HT-29 (cell line): Measurements from ENCODE around the gene SNX25. TPM values are rescaled to one million over a fixed set of nuclear protein-coding genes. Genes with fewer than 3 reads are reported as not detected.
"Not testable (repeated sequence)": the region's sequence is repeated elsewhere in the genome, so short reads cannot be mapped to it uniquely, and the experiment has no call there.

Experiments
- DNase-seq: peaks from one replicate; pipeline ENCODE4 v3.0.0-alpha.2; 2015; ENCODE audit warnings: low spot score
- total RNA-seq: library from RNA; depleted of rRNA; stranded (reverse); fragments of >200 nt; shearing (Covaris generic); gene quantifications from 2 replicates; pipeline ENCODE4 v1.2.3, GENCODE V29; 2014

SNX25 gene
- total RNA-seq, 1 experiment from 2014 or later: 3.3 TPM

DNA sequence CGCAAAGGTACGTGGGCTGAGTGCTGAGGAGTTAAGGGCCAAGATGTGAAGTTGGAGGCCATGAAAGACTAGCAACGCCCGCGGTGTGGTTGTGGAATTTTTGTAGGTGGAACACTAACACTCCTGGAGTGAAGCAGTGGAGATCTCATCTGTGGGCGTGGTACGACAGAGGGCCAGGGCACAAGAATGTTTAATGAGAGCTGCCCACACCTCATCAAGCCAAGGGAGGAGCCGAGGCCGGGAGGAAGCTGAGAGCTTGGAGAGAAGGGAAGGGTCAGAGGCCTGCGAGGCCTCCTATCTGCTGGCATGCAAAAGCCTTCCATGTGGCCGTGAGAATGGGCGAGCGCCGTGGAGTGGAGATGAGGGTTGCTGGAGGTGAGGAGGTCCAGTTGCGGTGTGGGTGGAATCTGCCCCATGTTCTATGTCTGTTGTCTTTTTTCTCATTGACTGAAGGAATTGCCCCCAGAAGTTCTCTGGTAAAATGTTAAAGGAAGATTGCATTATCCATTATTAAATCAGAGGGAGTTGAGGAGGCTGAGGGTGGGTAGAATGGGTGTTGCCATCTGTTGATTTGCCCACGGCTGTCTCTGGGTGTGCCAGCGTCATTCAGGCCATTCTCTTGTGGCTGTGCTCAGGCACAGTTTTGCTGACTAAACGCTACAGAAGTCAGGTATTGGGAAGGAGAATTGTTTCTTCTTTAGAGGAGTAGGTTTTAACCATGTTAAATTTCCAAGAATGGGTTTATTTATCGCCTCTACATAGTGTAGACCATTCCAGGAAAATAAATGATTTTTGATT, 19.8 kb downstream of the SNX25 start:
- peak; percentile 10 for DNase-seq

GRCh38 chr4:185232370-185232769, 23.0 kb downstream of the SNX25 start:
- no peak for DNase-seq

GRCh38 chr4:185235119-185235842, 25.9 kb downstream of the SNX25 start:
- DNase-seq: no peak

GRCh38 chr4:185235843-185236503, 26.6 kb downstream of the SNX25 start:
- peak; percentile 56 for DNase-seq

DNA sequence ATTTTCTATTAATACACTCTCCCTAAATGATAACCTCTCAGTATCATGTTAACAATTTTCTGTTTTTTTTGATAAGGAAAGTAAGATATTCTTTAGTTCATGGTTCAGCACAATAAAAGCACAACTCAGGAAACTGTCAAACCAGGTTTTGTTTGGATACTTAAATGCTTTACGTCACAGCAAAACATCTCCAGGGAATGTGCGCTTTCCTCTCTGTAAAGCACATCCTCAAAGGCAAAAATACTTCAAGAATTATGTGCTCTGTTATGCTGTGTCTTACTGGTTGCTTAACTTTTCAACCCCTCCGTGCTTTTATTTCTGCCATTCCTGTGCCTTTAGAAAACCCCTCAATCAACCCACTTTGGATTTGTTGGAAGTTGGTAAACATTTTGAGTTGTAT, 27.8 kb downstream of the SNX25 start:
- DNase-seq: no peak

GRCh38 chr4:185238215-185238681, 28.9 kb downstream of the SNX25 start:
- DNase-seq: no peak

- no peak for DNase-seq
Measured at GRCh38 chr4:185238750-185239149, 29.4 kb downstream of the SNX25 start.

- DNase-seq: not testable (repeated sequence)
Measured at GRCh38 chr4:185240486-185240885, 31.1 kb downstream of the SNX25 start.

DNA sequence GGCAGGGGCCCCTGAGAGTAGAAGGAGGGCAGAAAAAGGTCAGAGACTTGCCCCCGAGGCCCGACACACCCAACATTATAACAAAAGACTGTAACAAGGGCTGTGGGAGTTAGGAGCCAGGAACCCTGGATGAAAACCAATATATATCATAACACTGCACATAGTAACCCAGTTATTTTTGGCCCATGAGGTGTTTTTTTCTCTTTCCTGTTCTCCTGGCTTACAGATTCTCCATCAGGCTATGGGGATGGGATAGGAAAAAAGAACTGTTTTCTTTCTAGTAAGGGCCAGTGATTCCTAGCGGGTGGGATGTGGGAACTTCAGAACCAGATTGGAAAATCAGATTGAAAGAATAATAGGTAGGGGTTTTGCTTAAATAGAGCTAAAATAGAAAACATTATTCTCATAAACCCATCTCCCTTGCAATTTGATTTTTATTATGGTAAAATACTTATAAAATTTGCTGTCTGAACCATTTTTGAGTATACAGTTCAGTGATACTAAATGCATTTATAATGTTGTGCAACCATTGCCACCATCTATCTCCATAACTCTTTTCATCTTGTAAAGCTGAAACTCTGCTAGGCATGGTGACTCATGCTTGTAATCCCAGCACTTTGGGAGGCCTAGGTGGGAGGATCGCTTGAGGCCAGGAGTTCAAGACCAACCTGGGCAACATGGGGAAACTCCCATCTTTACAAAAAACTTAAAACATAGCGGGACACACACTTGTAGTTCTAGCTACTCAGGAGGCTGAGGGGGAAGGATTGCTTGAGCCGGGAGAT, 33.5 kb downstream of the SNX25 start:
- no peak for DNase-seq

- no peak for DNase-seq
Measured at GRCh38 chr4:185243879-185244278, 34.5 kb downstream of the SNX25 start.

DNA sequence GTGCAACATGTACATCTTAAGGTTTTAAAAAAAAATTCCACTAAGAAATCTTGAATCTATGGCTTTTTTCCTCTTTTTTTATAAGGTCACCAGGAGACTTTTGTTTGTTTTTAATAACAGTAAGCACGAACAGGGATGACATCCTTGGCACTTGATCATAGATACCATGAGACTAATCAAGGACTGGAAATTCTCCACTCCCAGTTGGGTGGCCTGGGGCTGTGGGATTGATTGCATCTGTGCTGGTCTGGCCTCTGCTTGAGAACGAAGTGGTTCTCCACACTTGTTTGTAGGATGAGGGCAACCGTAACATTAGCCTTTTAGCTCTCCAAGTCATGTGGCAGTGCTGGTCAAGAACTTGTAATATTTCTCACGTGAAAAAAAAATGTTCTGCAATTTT, 35.4 kb downstream of the SNX25 start:
- DNase-seq: no peak

DNA sequence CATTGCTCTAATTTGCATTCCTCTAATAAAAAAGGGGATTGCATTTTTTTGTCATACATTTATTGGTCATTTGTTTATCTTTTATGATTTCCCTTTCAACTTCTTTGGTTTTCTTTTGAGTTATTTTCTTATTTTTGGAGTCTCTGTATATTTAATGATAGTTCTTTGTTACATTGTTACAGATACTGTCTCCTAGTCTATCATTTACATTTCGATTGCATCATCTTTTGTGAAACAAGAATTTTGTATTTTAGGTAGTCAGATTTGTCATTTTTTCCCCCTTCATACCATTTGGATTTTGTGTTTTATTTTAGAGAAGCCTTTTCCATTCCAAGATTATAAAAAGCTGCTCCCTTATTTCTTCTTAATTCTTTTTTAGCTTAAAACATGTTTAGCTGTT, 37.1 kb downstream of the SNX25 start:
- DNase-seq: no peak

GRCh38 chr4:185247151-185247550, 37.8 kb downstream of the SNX25 start:
- DNase-seq: no peak

DNA sequence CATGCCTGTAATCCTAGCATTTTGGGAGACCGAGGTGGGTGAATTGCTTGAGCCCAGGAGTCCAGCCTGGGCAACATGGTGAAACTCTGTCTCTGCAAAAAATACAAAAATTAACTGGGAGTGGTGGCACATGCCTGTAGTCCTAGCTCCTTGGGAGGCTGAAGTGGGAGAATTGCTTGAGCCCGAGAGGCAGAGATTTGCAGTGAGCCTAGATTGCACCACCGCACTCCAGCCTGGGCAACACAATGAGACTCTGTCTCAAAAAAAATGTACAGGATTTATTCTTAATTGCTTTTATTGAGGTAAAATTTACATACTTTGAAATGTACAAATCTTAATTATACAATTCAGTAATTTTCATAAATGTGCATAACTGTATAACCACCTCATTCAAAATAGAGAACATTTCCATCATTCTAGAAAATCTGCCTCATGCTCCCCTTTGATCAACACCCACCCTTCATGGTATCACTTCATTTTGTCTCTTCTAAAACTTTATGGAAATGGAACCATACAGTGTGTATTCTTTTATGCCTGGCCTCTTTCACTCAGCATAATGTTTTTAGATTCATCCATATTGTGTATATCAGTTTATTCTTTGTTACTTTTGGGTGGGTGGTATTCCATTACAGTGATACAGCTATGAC, 39.1 kb downstream of the SNX25 start:
- no peak for DNase-seq

- no peak for DNase-seq
Measured at GRCh38 chr4:185249105-185249504, 39.7 kb downstream of the SNX25 start.

- no peak for DNase-seq
Measured at GRCh38 chr4:185254434-185254833, 45.0 kb downstream of the SNX25 start.

- DNase-seq: no peak
Measured at GRCh38 chr4:185255868-185256267, 46.5 kb downstream of the SNX25 start.

GRCh38 chr4:185256446-185256845, 47.0 kb downstream of the SNX25 start:
- no peak for DNase-seq

- no peak for DNase-seq
Measured at GRCh38 chr4:185257086-185257485, 47.7 kb downstream of the SNX25 start.

DNA sequence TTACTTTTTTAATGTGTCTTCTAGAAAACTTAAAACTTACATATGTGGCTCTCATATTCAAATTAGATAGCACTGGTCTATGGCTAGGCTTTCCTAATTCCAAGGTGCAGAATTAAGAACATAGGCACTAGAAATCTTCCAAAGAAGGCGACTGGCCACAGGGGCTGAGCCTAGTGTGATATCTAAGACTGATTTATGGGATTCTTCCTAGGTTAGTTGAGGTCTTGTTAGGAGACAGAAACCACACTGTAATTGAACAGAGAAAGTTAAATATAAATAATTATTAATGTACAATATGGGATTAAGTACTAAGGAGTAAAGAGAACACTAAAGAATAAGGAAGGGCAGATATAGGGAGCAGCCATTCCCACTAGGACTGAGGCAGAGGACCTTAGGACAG, 48.3 kb downstream of the SNX25 start:
- no peak for DNase-seq

DNA sequence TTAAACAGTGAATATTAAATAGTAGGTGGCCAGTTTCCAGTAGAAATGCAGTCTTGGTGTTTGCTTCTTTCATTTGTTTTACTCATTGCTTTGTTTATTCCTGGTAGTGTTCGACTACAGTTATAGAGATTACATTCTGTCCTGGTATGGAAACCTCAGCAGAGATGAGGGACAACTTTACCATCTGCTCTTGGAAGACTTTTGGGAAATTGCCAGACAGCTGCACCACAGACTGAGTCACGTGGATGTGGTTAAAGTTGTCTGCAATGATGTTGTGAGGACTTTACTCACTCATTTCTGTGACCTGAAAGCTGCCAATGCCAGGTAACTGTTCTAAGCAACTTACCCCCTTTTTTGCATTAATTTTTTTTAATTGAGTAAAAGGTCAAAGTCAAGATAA, 49.3 kb downstream of the SNX25 start:
- DNase-seq: not testable (repeated sequence)
